ENCODE results near the gene PVALB. TPM values are rescaled to one million over a fixed set of nuclear protein-coding genes. Genes with fewer than 3 reads are reported as not detected.
A peak's percentile ranks its signal among the peaks of the same experiment; 100 is the strongest.

PVALB gene
- total RNA-seq, 8 experiments from 2014 or later = 0.76 to 1.7 (median 0.87) TPM; not detected in 4

DNA sequence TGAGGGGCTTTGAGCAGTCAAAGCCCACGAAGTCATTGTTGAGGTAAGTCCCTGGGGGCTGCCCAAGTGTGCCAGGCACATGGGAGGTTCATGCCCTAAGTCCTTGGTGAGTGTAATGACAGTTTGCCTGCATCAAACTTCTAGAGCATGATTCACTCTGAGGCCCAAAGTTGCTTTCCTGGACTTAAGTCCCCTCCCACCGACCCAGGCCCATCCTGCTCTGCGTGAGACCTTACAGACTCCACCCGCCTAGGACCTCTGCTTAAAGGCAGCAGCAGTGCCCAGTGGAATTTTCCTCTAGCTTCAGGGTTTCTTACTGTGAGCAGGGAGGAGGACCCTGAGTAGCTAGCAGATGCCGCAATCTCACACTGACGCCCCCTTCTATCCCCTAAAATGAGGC, 5.7 kb upstream of the PVALB start:
- Histone ChIP-seq H3K4me1 (replicated peaks in 1 of 2) (no peaks in the 10 kb centered on the region), H3K27ac (no peak overlapping the region), H3K4me3 (no peak overlapping the region)
- 20 to 80% (median 57%) methylated on average over 1 to 3 of the region's 6 CpGs; no CpG with 5 or more reads in 4 of the 10 experiments for WGBS, 10 experiments
- in situ Hi-C loops (cut with MboI; ENCODE audit: low pct_unique_long_range_greater_than_20kb in 2 of 9, low sequenced_read_pairs in 9 of 9, unreplicated experiment in 9 of 9) = no loop called here
- peak in 2 of 8 experiments; percentile 16 to 34 for ATAC-seq (replicated peaks in 6 of 8)

DNA sequence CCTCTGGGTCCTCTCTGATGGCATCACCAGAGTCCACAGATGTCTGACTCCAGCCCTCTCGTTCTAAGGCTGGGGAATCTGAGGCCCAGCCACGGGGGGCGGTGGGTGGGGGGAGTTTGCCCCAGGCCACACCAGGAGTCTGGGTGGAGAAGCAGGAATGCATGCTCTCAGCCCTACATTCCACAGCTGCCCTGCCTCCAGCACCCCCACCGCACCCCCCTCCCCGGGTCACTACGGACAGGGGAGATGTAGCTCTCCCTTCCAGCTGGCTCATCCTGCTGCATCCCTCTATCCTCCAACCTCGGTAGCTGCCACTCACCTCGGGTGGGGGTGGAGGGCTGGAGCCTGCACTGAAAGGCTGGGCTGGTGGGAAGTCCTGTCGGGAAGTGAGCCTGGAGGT, 2.3 kb upstream of the PVALB start:
- WGBS, 10 experiments = no CpG with 5 or more reads among the region's 9 CpGs
- peaks cover 6 to 7% of the 10 kb centered on the region in 2 donors for H3K4me1 ChIP-seq (replicated peaks in 1 of 2)
- H3K4me3 ChIP-seq = no peak overlapping the region
- in situ Hi-C loops (cut with MboI; ENCODE audit: low pct_unique_long_range_greater_than_20kb in 2 of 9, low sequenced_read_pairs in 9 of 9, unreplicated experiment in 9 of 9) = no loop called here
- ATAC-seq (replicated peaks in 6 of 8) = no peak
- no peak overlapping the region for H3K27ac ChIP-seq

DNA sequence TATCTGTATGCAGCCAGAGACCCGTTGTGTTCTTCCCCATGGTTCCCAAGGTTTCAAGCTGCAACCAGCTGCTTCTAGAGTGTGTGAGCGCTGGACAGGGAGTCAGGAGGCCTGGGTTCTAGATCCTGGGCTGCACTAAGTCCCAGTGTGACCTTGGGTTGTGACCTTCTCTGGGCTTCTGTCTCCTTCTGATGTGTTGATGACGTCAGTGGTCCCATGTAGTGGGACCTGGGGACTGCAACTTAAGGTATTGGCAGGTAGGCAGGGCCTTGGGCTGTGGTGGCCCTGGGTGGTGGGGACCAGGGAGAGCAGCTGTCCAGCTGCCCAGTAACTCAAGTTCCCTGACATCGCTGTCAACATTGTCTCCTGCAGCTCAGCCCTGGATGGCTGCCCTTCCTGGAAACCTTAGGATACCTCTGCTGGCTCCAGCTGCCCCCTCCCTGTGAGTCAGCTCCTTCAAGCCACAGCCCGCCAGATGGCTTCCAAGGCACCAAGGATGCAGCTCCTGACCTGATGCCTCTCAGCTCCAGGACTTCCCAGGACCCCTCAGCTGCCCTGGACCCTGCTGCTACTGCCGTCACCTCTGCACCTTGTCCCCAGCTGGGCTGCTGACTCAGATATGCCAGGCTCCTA, 1.3 kb upstream of the PVALB start:
- no peak overlapping the region for H3K27ac ChIP-seq
- no peak overlapping the region for H3K4me3 ChIP-seq
- in situ Hi-C loops (cut with MboI; ENCODE audit: low pct_unique_long_range_greater_than_20kb in 2 of 9, low sequenced_read_pairs in 9 of 9, unreplicated experiment in 9 of 9) = no loop called here
- ATAC-seq (replicated peaks in 6 of 8) = peak in 2 of 8 experiments; percentile 22 to 56
- H3K4me1 ChIP-seq (replicated peaks in 1 of 2) = peaks cover 6 to 7% of the 10 kb centered on the region in 2 donors
- 70 to 100% (median 87%) methylated on average over 1 to 3 of the region's 6 CpGs; no CpG with 5 or more reads in 6 of the 10 experiments for WGBS, 10 experiments

DNA sequence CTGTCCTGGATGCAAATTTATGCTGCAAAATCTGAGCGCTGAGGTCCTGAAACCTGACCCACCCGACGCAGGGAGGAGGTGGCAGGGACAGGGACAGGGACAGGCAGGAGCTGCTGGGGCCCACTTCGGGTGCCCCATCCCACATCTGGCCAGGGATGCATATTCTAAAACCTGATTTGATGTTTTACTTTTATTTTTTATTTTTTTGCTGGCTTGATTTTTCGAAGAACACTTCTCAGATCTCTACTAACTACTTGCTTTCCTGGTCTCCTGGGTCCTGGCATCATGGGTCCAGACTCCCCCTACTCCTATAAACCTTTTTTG, 652 bp upstream of the PVALB start:
- WGBS, 10 experiments = 29 to 60% (median 51%) methylated on average over 1 to 4 of the region's 5 CpGs; no CpG with 5 or more reads in 3 of the 10 experiments
- in situ Hi-C loops (cut with MboI; ENCODE audit: low pct_unique_long_range_greater_than_20kb in 2 of 9, low sequenced_read_pairs in 9 of 9, unreplicated experiment in 9 of 9) = no loop called here
- Histone ChIP-seq H3K27ac (no peak overlapping the region), H3K4me1 (replicated peaks in 1 of 2) (peaks cover 6 to 7% of the 10 kb centered on the region in 2 donors), H3K4me3 (no peak overlapping the region)
- ATAC-seq (replicated peaks in 6 of 8) = no peak

DNA sequence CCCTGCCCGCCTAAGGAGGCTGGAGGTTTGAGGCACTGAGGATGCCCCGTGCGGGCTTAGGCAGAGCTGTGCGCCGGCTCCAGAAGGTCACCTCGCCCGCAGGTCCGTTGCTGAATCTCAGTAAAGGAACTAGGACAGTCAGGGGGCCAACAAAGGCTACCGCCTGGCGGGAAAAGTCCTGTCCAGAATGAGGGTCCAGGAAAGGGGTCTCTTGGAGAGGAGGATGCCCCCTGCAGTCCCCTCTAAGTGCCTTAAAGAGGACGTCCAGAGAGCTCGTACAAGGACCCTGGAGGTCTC, 548 bp downstream of the PVALB start:
- Histone ChIP-seq H3K27ac (no peak overlapping the region), H3K4me3 (peak overlapping the region in 3 of 5 donors; percentile 23 to 31 (median 28)), H3K4me1 (replicated peaks in 1 of 2) (peaks cover 6 to 7% of the 10 kb centered on the region in 2 donors)
- ATAC-seq (replicated peaks in 6 of 8) = no peak
- WGBS, 10 experiments = 0 to 15% (median 5%) methylated on average over 2 to 8 of the region's 12 CpGs; no CpG with 5 or more reads in 6 of the 10 experiments
- in situ Hi-C loops (cut with MboI; ENCODE audit: low pct_unique_long_range_greater_than_20kb in 2 of 9, low sequenced_read_pairs in 9 of 9, unreplicated experiment in 9 of 9) = no loop called here

DNA sequence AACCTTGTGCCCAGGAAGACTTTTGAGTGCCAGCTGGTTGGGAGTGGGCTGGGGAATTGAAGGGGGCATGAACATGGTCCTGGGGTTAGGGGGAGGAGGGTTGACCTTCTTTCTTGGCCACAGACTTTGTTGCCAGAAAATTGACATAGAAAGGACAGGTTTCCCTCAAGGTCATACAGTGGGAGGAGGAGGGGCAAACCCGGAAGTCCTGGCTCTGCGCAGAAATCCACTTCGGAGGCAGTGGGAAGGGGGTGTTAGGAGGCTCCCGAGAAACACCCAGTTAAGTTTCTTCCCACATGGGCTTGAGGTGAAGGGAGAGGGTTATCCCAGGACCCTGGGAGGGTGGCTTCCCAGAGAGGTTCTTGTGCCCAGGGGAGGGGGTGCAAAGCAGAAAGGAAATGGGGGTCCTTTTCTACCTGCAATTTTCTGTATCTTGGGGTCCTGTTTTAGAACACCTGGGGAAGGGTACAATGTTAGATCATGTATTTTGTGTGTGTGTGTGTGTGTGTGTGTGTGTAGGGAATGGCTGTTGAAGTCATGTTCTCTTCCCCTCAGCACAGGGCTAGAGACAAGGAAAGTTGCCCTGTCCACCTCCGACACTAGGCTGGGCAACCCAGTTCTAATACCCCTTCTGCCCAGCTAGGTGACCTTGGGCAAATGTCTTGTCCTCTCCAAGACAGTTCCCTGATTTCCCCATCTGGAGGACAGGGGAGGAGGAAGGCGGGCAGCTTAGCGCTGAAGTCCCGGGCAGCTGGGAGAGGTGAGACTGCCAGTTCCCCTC, 1.1 kb downstream of the PVALB start:
- WGBS, 10 experiments = 0 to 80% (median 40%) methylated on average over 1 to 2 of the region's 8 CpGs; no CpG with 5 or more reads in 5 of the 10 experiments
- H3K4me1 ChIP-seq (replicated peaks in 1 of 2) = peaks cover 6 to 7% of the 10 kb centered on the region in 2 donors
- H3K4me3 ChIP-seq = no peak overlapping the region
- H3K27ac ChIP-seq = no peak overlapping the region
- in situ Hi-C loops (cut with MboI; ENCODE audit: low pct_unique_long_range_greater_than_20kb in 2 of 9, low sequenced_read_pairs in 9 of 9, unreplicated experiment in 9 of 9) = no loop called here
- no peak for ATAC-seq (replicated peaks in 6 of 8)

DNA sequence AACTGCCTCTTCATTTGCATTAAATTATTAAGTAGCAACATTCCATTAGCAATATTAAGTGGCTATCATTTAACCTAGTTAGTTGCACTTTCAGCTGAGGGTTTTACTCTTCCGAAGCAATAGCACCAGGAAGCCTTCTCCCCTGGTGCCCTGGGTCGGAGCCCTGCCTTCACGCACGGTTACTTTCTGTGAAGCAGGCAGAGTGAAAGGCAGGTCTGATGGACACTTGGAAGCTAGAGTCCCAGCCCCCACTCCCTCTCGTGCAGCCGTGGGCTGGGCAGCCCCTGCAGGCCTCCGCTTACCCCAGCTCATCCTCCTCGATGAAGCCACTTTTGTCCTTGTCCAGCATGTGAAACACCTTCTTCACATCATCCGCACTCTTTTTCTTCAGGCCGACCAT, 2.0 kb downstream of the PVALB start:
- in situ Hi-C loops (cut with MboI; ENCODE audit: low pct_unique_long_range_greater_than_20kb in 2 of 9, low sequenced_read_pairs in 9 of 9, unreplicated experiment in 9 of 9) = no loop called here
- H3K4me3 ChIP-seq = no peak overlapping the region
- whole genome bisulfite sequencing, 10 experiments = 20 to 92% (median 50%) methylated on average over 2 to 8 of the region's 10 CpGs; no CpG with 5 or more reads in 2 of the 10 experiments
- no peak for ATAC-seq (replicated peaks in 6 of 8)
- H3K4me1 ChIP-seq (replicated peaks in 1 of 2) = peaks cover 6 to 7% of the 10 kb centered on the region in 2 donors
- no peak overlapping the region for H3K27ac ChIP-seq

DNA sequence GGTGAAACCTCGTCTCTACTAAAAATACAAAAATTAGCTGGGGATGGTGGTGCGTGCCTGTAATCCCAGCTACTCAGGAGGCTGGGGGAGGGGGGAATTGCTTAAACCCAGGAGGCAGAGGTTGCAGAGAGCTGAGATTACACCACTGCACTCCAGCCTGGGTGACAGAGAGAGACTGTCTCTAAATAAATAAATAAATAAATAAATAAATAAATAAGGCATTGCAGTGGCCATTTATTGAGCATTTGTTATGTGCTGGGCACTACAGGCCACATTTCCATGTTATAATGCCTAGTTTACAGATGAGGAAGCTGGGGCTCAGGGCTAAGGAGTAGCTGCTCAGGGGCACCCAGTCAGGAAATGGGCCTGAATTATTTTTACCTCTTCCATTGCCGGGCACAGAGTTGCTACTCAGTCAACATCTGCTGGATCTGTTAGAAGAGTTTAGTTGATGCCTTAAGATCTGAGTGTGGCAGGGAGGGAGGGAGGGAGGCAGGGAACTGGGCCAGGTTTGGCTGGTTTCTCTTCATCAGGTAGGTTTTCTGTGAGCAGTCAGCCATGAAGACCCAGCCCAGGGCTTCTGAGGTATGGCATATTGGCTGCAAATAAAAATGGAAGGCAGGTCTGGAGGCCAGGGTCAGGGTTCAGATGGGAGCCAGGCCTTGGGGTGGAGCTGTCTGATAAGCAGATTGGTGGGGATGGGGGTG, 5.6 kb downstream of the PVALB start:
- ATAC-seq (replicated peaks in 6 of 8) = no peak
- peaks cover 0 to 2% of the 10 kb centered on the region in 2 donors for H3K4me1 ChIP-seq (replicated peaks in 1 of 2)
- no peak overlapping the region for H3K27ac ChIP-seq
- in situ Hi-C loops (cut with MboI; ENCODE audit: low pct_unique_long_range_greater_than_20kb in 2 of 9, low sequenced_read_pairs in 9 of 9, unreplicated experiment in 9 of 9) = no loop called here
- WGBS, 10 experiments = 20 to 94% (median 80%) methylated on average over 1 to 3 of the region's 3 CpGs; no CpG with 5 or more reads in 5 of the 10 experiments
- no peak overlapping the region for H3K4me3 ChIP-seq

DNA sequence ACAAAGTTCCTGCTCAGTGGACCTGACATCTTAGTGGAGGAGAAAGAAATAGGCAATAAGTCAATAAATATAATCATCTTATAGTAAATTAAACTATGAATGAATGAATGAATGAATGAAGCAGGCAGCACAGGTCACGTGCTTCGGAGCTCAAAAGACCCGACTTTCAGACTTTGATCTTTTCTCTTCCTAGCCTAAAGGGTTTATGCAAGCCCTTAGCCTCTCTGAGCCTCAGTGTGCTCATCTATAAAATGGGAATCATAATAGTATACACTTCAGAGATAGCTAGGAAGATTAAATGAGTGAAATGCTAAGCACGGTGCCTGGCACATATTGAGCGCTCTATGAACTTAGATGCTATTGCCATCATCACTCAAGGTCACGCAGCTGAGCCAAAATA, 7.5 kb downstream of the PVALB start:
- Histone ChIP-seq H3K4me1 (replicated peaks in 1 of 2) (no peaks in the 10 kb centered on the region), H3K27ac (no peak overlapping the region), H3K4me3 (no peak overlapping the region)
- in situ Hi-C loops (cut with MboI; ENCODE audit: low pct_unique_long_range_greater_than_20kb in 2 of 9, low sequenced_read_pairs in 9 of 9, unreplicated experiment in 9 of 9) = no loop called here
- no peak for ATAC-seq (replicated peaks in 6 of 8)
- WGBS, 10 experiments = 0 to 98% (median 73%) methylated on average over 1 to 6 of the region's 6 CpGs

DNA sequence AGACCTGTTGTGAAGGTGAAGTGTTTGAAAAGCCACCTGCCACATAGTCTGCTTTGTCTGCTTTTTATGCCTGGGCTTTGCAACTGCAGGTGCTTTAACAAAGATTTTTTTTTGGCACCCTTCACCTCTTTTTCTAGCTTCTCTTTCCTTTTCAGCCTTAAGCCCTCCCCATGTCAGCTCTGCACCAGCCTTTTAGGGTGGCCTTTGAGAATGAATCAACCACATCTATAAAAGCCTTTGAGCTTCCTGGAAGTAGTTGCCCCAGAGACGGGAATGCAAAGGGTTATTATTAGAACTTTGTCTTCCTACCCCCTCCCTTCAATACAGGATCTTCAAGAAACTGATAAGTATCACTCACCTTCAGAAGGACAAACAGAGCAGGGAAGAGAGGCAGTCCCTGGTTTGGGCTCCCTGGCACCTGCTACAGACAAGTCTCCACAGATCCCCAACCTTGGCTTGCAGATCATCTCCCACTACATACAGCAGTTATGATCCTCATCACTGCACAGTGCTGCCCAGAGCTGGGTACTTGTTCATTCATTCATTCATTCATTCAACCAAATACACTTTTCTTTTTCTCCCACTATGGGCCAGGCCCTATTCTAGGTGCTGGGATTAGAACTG, 8.0 kb downstream of the PVALB start:
- in situ Hi-C loops (cut with MboI; ENCODE audit: low pct_unique_long_range_greater_than_20kb in 2 of 9, low sequenced_read_pairs in 9 of 9, unreplicated experiment in 9 of 9) = no loop called here
- WGBS, 10 experiments = 20 to 60% (median 55%) methylated on average over 1 of the region's 1 CpG; no CpG with 5 or more reads in 7 of the 10 experiments
- ATAC-seq (replicated peaks in 6 of 8) = no peak
- Histone ChIP-seq H3K4me3 (no peak overlapping the region), H3K4me1 (replicated peaks in 1 of 2) (no peaks in the 10 kb centered on the region), H3K27ac (no peak overlapping the region)

DNA sequence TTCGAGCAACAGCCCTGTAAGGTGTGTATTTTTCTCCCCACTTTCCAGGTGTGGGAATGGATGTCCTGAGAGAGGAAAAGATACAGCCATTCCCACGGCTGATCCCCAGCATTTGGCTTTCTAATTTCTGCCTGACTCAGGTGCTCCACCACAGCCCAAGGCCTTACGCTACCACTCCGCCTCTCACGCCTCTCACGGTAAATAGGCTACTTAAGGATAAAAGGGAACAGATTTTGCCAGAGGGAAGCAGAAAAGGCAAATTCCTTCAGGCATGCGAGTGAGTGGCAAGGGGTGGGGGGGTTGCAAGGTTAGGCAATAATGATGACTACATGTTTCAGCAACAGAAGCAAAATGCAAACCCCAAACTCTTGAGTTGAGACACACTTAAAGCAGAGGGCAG, 9.2 kb downstream of the PVALB start:
- Histone ChIP-seq H3K4me3 (no peak overlapping the region), H3K27ac (no peak overlapping the region), H3K4me1 (replicated peaks in 1 of 2) (no peaks in the 10 kb centered on the region)
- in situ Hi-C loops (cut with MboI; ENCODE audit: low pct_unique_long_range_greater_than_20kb in 2 of 9, low sequenced_read_pairs in 9 of 9, unreplicated experiment in 9 of 9) = no loop called here
- WGBS, 10 experiments = 40 to 89% (median 62%) methylated on average over 1 to 7 of the region's 7 CpGs; no CpG with 5 or more reads in 3 of the 10 experiments
- no peak for ATAC-seq (replicated peaks in 6 of 8)

DNA sequence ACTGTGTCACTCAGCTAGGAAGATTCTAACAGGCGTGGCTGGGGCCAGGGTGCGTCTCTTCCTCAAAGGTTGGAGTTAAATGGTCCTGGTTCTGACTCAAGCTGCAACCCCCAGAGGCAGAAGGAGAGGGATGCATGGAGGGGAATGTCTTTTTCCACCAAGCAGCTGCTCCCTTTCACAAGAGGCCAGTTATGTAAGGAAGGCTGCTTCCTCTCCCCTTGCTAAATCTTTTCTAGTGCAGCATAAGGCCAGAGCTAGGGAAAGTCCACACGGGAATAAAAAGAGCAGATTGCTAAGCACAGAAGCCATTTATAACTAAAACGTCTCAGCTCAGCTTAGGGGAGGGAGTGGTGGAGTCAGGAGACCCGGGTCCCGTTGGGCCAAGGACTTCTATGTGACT, 10.0 kb downstream of the PVALB start:
- no peaks in the 10 kb centered on the region for H3K4me1 ChIP-seq (replicated peaks in 1 of 2)

DNA sequence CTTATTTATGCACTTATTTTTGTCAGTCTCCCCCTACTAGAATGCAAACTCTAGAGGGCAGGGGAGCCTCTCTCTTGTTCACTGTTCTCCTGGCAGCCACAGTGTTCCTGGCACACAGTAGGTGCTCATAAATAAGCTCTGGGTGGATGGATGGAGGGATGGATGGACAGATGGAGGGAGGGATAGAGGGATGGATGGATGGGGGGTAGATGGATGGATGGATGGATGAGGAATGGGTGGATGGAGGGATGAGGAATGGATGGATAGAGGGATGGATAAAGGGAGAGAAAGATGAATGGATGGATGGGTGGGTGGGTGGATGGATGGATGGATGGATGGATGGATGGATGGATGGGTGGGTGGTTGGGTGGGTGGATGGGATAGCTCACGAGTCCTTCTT, 13.5 kb downstream of the PVALB start:
- no peak for ATAC-seq (replicated peaks in 6 of 8)
- in situ Hi-C loops (cut with MboI; ENCODE audit: low pct_unique_long_range_greater_than_20kb in 2 of 9, low sequenced_read_pairs in 9 of 9, unreplicated experiment in 9 of 9) = no loop called here
- no CpG with 5 or more reads among the region's 1 CpG for WGBS, 10 experiments
- Histone ChIP-seq H3K4me1 (replicated peaks in 1 of 2) (peaks cover 6 to 9% of the 10 kb centered on the region in 2 donors), H3K27ac (no peak overlapping the region), H3K4me3 (no peak overlapping the region)

More for the DNA sequence above, 10.0 kb downstream of the PVALB start:
- in situ Hi-C loops (cut with MboI; ENCODE audit: low pct_unique_long_range_greater_than_20kb in 2 of 9, low sequenced_read_pairs in 9 of 9, unreplicated experiment in 9 of 9) = no loop called here
- Histone ChIP-seq H3K27ac (no peak overlapping the region), H3K4me3 (no peak overlapping the region)
- 0 to 84% (median 60%) methylated on average over 1 to 6 of the region's 6 CpGs; no CpG with 5 or more reads in 4 of the 10 experiments for WGBS, 10 experiments
- peak in 1 of 8 experiments; percentile 27 for ATAC-seq (replicated peaks in 6 of 8)
